ENCODE data around the gene HOXB4.

DNA sequence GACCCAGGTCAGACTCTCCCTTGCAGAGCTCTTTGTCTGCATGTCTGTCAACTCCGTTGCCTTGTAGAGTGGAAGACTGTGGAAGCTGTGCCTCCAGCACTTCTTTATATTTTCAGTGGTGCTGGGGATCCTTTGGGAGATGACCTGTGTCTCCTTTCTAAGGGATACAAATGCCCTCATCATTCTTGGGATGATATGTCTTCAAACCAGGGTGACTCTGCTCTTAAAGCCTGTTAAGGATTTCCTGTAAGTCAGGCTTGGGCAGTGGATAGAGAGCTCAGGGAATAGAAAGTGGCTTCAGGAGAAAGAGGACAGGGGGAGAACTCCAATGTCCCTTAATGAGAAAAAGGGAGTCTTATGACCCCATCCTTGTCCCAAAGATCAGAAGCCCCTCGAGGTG, 10.4 kb upstream of the HOXB4 start:
- TF ChIP-seq, protein P1, sequence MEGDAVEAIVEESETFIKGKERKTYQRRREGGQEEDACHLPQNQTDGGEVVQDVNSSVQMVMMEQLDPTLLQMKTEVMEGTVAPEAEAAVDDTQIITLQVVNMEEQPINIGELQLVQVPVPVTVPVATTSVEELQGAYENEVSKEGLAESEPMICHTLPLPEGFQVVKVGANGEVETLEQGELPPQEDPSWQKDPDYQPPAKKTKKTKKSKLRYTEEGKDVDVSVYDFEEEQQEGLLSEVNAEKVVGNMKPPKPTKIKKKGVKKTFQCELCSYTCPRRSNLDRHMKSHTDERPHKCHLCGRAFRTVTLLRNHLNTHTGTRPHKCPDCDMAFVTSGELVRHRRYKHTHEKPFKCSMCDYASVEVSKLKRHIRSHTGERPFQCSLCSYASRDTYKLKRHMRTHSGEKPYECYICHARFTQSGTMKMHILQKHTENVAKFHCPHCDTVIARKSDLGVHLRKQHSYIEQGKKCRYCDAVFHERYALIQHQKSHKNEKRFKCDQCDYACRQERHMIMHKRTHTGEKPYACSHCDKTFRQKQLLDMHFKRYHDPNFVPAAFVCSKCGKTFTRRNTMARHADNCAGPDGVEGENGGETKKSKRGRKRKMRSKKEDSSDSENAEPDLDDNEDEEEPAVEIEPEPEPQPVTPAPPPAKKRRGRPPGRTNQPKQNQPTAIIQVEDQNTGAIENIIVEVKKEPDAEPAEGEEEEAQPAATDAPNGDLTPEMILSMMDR (conservative IDR thresholded peaks at IDR 0.05; ENCODE audit: low read depth, low read length), result no peak
- no peak for TF ChIP-seq EZH2 (IDR thresholded peaks at IDR 0.05; ENCODE audit: borderline replicate concordance, low read depth, low read length, poor library complexity, severe bottlenecking)

All from A673 (cell line).